ENCODE data around the gene TRAF3IP1.

DNA sequence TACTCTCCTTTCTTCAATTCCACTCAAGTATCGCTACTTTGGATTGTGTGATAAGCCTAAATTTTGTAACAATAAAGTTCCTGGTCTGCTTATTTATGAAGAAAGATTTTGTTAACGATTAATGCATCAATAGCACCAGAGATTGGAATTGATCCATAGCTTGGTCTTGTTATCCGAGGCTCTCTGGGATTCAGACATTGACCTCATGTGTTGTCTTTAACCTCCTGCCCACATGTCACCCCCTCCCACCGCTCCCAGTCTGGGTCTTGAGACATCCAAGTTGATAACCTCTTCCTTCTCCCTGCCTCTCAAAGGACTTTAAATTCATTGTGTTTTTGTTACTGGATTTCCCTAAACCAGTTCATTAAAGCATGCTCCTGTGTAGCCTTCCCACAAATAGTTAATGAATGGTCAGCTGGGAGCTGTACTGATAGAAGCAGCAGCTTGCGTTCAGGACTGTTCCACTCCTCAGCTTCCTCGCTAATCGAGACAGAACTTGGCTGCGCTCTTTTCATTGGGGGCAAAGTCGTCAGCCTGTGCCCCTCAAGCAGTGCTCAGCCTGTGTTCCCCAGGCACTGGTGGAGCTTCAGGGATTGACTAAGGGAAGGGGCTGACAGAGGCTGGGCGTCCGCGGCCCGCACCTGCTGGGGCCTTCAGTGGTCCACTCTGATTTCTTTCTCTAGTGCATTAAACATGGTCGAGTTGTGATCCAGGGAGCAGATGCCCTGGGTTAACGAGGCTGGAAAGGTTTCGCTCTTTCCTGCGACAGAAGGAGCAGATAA, 125.3 kb downstream of the TRAF3IP1 start:
- TF ChIP-seq, protein P1, sequence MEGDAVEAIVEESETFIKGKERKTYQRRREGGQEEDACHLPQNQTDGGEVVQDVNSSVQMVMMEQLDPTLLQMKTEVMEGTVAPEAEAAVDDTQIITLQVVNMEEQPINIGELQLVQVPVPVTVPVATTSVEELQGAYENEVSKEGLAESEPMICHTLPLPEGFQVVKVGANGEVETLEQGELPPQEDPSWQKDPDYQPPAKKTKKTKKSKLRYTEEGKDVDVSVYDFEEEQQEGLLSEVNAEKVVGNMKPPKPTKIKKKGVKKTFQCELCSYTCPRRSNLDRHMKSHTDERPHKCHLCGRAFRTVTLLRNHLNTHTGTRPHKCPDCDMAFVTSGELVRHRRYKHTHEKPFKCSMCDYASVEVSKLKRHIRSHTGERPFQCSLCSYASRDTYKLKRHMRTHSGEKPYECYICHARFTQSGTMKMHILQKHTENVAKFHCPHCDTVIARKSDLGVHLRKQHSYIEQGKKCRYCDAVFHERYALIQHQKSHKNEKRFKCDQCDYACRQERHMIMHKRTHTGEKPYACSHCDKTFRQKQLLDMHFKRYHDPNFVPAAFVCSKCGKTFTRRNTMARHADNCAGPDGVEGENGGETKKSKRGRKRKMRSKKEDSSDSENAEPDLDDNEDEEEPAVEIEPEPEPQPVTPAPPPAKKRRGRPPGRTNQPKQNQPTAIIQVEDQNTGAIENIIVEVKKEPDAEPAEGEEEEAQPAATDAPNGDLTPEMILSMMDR (IDR thresholded peaks at IDR 0.05), result no peak
- no peak for TF ChIP-seq EZH2 (IDR thresholded peaks at IDR 0.05)
